NCI-H1048 (cell line): ENCODE data around the gene MYLK3.
A peak's percentile ranks its signal among the peaks of the same experiment; 100 is the strongest.
"Not testable (repeated sequence)": the region's sequence is repeated elsewhere in the genome, so short reads cannot be mapped to it uniquely, and the experiment has no call there.

Experiments
- DNase-seq: peaks from one replicate; lab custom pipeline; 2025; lab: John Stamatoyannopoulos, UW

The MYLK3 gene

GRCh38 chr16:46689365-46690280 is 58.5 kb downstream of the MYLK3 start, which contains the start of gene ORC6:
ORC6 (plus strand) TSS chr16:46689659; CDS start chr16:46689706, 47 bp downstream.
- DNase-seq, result peak; percentile 57

DNA sequence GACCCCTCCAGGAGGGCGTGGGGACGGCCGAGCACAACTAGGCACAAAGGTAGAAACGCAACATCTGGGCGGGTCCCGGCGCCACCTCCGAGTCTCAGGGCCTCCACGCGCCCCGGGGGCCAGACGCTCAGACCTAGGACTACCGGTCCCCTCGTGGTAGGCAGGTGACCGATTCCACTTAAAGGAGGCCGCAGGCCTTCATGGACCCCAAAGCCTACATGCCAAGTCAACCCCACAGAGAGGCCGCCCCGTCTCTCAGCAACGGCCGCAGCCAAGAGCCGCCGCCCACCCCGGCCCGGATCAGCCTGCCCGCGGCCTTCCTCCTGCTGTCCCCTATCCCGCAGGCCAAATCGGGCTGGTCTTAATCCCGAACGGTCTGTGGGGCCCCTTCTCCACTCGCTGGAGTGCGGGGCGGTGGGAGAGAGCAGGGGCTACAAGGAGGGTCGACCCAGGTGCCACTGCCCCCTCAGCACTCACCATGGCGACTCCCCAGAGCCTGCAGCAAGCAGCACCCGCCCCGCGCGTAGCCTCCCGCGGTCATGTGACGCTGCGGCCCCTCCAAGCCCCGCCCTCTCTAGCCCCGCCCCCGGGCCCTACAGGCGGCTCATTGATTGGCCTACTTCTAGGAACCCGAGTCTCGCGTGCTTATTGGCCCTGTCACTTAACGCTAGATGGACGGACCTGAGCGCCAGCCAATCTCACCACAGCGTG is 59.3 kb downstream of the MYLK3 start, which contains the start of gene VPS35:
Gene VPS35, minus strand, starts transcription at position 525 of the 711 bp plus-strand sequence. Its CDS starts 45 bp downstream, at position 480.
- peak; percentile 82 for DNase-seq

GRCh38 chr16:46688101-46688653 is 60.0 kb downstream of the MYLK3 start:
- no peak for DNase-seq

GRCh38 chr16:46687486-46687885 is 60.7 kb downstream of the MYLK3 start:
- no peak for DNase-seq

DNA sequence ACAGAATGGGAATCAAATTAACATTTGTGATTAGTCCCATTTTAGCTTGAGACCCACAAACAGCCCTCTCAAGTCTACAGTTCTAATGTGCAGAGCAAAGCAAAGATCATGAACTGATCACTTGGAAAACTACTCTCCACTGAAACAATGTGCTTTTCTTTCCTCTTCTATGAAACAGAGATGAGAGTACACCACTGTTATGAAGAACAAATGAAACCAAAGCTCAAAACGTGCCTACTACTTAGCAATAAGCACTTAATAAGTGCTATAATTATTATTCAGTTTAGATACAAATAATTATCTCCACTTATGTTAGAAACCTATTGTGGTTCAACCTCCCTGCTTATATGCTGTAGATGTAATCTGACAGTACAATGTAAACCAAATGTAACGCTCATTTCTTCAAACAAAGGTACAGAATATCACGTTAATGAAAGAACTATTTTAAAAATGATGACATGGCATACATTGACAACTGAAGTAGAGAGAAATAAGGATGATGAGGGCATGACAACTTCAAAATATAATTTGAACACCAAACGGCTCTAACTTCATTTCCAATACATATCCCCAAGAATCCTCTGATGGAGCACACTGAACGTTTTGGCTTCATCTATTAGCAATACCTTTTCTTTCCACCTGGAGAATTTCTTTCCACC is 61.2 kb downstream of the MYLK3 start:
- no peak for DNase-seq

DNA sequence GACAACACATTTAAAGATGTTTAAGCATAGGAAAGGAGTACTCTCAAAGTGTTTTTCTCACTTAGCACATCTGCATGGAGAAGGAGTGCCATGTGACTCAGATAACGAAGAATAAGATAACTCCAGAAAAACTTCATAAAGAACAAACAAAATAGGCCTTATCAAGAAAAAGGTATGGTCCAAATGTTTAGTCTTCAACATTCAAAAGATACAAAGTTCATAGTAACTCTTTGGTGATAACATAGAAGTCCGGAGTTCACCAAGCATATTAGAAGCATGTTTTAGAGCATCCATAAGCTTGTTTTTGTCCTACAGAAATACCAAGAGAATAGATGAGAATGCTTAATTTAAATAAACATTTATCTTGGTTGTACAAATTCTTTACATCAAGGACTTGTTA is 66.3 kb downstream of the MYLK3 start:
- not testable (repeated sequence) for DNase-seq

- DNase-seq, result not testable (repeated sequence)
These were observed 70.2 kb downstream of the MYLK3 start for GRCh38 chr16:46677943-46678342.

- DNase-seq, result no peak
These were observed 74.7 kb downstream of the MYLK3 start for GRCh38 chr16:46673320-46674013.

- DNase-seq, result no peak
These were observed 86.0 kb downstream of the MYLK3 start for GRCh38 chr16:46662123-46662522.

- DNase-seq, result no peak
These were observed 89.2 kb downstream of the MYLK3 start for GRCh38 chr16:46658925-46659324.
